AG08395 (cell line): Measurements from ENCODE around the gene XKR7.
A peak's percentile ranks its signal among the peaks of the same experiment; 100 is the strongest.

ENCODE experiments used
- DNase-seq: peaks from one replicate; pipeline ENCODE4 v3.0.0; 2012; ENCODE audit warnings: mixed read lengths, low spot score

XKR7 gene

GRCh38 chr20:31945319-31945718 is 22.6 kb upstream of the XKR7 start:
- no peak for DNase-seq

GRCh38 chr20:31945785-31946184 is 22.2 kb upstream of the XKR7 start:
- DNase-seq, result no peak

GRCh38 chr20:31948008-31948407 is 19.9 kb upstream of the XKR7 start:
- no peak for DNase-seq

- no peak for DNase-seq
These were observed 17.9 kb upstream of the XKR7 start for GRCh38 chr20:31949877-31950646.

GRCh38 chr20:31951203-31951529 is 16.8 kb upstream of the XKR7 start:
- DNase-seq, result no peak

GRCh38 chr20:31951530-31952453 is 16.2 kb upstream of the XKR7 start, which contains the start of gene PDRG1:
Gene PDRG1 (minus strand): TSS chr20:31952046. CDS start chr20:31951961, 85 bp downstream.
- peak; percentile 99 for DNase-seq

GRCh38 chr20:31953556-31954148 is 14.3 kb upstream of the XKR7 start:
- DNase-seq, result no peak

- no peak for DNase-seq
These were observed 13.5 kb upstream of the XKR7 start for GRCh38 chr20:31954500-31954899.

GRCh38 chr20:31956556-31957526 is 11.1 kb upstream of the XKR7 start:
- DNase-seq, result no peak

- DNase-seq, result no peak
These were observed 5.2 kb upstream of the XKR7 start for GRCh38 chr20:31962761-31963160.

GRCh38 chr20:31963889-31964288 is 4.1 kb upstream of the XKR7 start:
- DNase-seq, result no peak

GRCh38 chr20:31966991-31967655 is 828 bp upstream of the XKR7 start:
- DNase-seq, result no peak

GRCh38 chr20:31968291-31969126 is 558 bp downstream of the XKR7 start:
- peak; percentile 91 for DNase-seq

GRCh38 chr20:31969991-31970390 is 2.0 kb downstream of the XKR7 start:
- no peak for DNase-seq

- DNase-seq, result no peak
These were observed 4.6 kb downstream of the XKR7 start for GRCh38 chr20:31972471-31973021.

- no peak for DNase-seq
These were observed 6.3 kb downstream of the XKR7 start for GRCh38 chr20:31974296-31974695.

- DNase-seq, result no peak
These were observed 7.1 kb downstream of the XKR7 start for GRCh38 chr20:31974951-31975487.

- DNase-seq, result no peak
These were observed 7.9 kb downstream of the XKR7 start for GRCh38 chr20:31975874-31976273.

GRCh38 chr20:31977080-31977479 is 9.1 kb downstream of the XKR7 start:
- no peak for DNase-seq
